Measurements from ENCODE around the gene TBC1D2. TPM values are rescaled to one million over a fixed set of nuclear protein-coding genes. Genes with fewer than 3 reads are reported as not detected.
A peak's percentile ranks its signal among the peaks of the same experiment; 100 is the strongest.

TBC1D2 gene
- total RNA-seq, 4 donors from 2014 or later, result 37.7 to 109 (median 55.8) TPM

DNA sequence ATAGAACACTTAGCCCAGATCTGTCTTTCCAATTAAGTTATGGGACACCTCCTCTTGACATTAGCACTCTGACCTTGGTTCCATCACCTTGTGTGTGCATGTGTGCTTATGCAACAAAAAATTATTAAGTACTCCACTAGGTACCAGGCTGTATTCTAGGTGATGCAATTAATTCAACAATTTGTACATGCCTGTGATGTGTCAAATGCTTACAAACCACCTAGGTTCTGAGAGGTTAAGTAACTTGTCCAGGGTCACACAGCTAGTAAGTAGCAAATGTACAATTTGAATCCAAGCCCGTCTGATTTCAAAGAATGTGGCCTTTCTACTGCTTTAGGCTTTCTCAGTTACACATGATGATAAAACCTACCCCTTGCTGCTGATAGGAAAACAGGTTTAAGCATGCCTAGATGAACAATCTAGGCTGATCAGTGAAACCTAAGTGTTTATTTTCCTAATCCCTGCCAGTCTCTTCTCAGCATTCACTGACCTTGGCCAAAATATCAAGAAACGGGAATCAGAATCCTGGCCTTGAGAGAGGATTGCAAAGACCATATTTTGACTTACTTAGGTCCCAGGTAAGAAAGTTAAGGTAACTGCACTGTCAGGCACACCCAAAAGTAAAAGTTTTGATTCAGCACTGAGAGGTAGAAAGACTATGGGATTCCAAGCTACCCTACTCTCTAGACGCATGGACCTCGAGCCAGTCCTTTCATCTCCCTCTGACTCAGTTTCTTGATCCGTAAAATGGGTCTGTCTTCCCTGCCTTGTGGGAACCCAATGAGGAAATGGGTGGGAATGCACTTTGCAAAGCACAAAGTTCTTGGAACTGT, 1.0 kb downstream of the TBC1D2 start:
- in situ Hi-C loops (cut with MboI; ENCODE audit: low pct_ligation_motif_present in 1 of 4, low pct_unique_long_range_greater_than_20kb in 1 of 4, low sequenced_read_pairs in 3 of 4) (loop anchor here in 3 of 4 donors (10.0 to 25.0 kb wide), 5 partner anchors 50 to 542 kb away; partner anchors contain the start of gene TRMO (in 2 of the 3)), intact Hi-C loops (cut with DNase I; ENCODE audit: low total_unique reads) (no loop called here)
- peaks cover 8 to 50% (median 20%) of the 10 kb centered on the region in 4 donors for H3K4me1 ChIP-seq

DNA sequence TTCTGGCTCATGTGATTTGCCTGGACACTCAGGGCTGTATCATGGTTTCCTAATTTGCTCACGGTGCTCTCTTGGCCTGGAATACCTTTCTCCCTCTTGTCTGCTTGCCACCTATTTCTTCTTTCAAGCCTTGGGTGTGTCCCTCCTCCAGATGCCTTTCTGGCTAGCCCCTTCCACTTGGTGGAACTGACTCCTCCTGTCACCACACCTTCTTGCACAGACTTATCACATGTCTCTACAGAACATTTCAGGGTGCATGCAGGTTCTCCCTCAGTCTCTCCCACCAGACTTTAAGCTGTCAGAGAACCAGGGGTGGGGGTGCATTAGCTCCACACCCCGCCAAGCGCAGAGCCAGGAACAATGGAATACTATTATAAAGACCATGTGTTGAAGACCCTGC, 1.9 kb downstream of the TBC1D2 start:
- no peak overlapping the region for H3K4me3 ChIP-seq

More for the DNA sequence above, 1.0 kb downstream of the TBC1D2 start:
- no peak for TF ChIP-seq POLR2A (IDR thresholded peaks at IDR 0.05)
- TF ChIP-seq, protein P1, sequence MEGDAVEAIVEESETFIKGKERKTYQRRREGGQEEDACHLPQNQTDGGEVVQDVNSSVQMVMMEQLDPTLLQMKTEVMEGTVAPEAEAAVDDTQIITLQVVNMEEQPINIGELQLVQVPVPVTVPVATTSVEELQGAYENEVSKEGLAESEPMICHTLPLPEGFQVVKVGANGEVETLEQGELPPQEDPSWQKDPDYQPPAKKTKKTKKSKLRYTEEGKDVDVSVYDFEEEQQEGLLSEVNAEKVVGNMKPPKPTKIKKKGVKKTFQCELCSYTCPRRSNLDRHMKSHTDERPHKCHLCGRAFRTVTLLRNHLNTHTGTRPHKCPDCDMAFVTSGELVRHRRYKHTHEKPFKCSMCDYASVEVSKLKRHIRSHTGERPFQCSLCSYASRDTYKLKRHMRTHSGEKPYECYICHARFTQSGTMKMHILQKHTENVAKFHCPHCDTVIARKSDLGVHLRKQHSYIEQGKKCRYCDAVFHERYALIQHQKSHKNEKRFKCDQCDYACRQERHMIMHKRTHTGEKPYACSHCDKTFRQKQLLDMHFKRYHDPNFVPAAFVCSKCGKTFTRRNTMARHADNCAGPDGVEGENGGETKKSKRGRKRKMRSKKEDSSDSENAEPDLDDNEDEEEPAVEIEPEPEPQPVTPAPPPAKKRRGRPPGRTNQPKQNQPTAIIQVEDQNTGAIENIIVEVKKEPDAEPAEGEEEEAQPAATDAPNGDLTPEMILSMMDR (IDR thresholded peaks at IDR 0.05), result no peak
- TF ChIP-seq EP300 (IDR thresholded peaks at IDR 0.05; ENCODE audit: low read depth), result no peak
- TF ChIP-seq POLR2AphosphoS5 (IDR thresholded peaks at IDR 0.05), result no peak
- DNase-seq, result no peak
- Histone ChIP-seq H3K36me3 (no peaks in the 10 kb centered on the region), H3K27ac (peak overlapping the region; percentile 97 to 99 (median 98)), H3K27me3 (no peaks in the 10 kb centered on the region), H3K9me3 (no peaks in the 10 kb centered on the region), H3K4me3 (peak overlapping the region; percentile 63 to 98 (median 78))
- WGBS, 2 donors (ENCODE audit: low coverage in 1 of 2), result 44 to 50% methylated on average over 1 to 5 of the region's 5 CpGs

DNA sequence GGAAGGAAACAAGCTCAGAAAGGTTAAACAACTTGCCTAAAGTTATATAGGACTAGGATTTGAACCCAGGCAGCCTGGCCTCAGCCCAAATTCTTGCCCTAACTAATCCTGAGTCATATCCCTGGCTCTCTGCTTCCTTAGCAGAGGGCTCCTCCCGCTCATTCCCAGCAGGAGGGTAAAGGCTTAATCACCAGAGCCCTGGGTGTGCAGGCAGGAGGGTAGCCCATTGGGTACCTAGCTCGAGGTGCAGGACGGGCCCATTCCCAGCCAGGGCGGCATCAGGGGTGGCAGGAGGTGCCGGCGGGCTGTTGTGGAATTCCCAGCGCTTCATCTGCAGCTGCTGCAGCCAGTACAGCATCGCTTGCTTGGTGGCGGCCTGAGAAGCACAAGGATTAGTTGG, 3.9 kb downstream of the TBC1D2 start:
- intact Hi-C loops (cut with DNase I; ENCODE audit: low total_unique reads), result no loop called here
- in situ Hi-C loops (cut with MboI; ENCODE audit: low pct_ligation_motif_present in 1 of 4, low pct_unique_long_range_greater_than_20kb in 1 of 4, low sequenced_read_pairs in 3 of 4), result loop anchor here in 3 of 4 donors (10.0 to 25.0 kb wide), 5 partner anchors 47 to 539 kb away; partner anchors contain the start of gene TRMO (in 2 of the 3)

More for the DNA sequence above, 1.9 kb downstream of the TBC1D2 start:
- H3K9me3 ChIP-seq, result no peaks in the 10 kb centered on the region
- intact Hi-C loops (cut with DNase I; ENCODE audit: low total_unique reads) (no loop called here), in situ Hi-C loops (cut with MboI; ENCODE audit: low pct_ligation_motif_present in 1 of 4, low pct_unique_long_range_greater_than_20kb in 1 of 4, low sequenced_read_pairs in 3 of 4) (loop anchor here in 3 of 4 donors (10.0 to 25.0 kb wide), 5 partner anchors 49 to 541 kb away; partner anchors contain the start of gene TRMO (in 2 of the 3))
- H3K4me1 ChIP-seq, result peaks cover 8 to 58% (median 29%) of the 10 kb centered on the region in 4 donors
- 86% methylated on average over 3 of the region's 3 CpGs; no CpG with 5 or more reads in 1 of the 2 donors for WGBS, 2 donors (ENCODE audit: low coverage in 1 of 2)
- DNase-seq, result no peak
- H3K27me3 ChIP-seq, result no peaks in the 10 kb centered on the region
- no peak overlapping the region for H3K27ac ChIP-seq
- TF ChIP-seq POLR2AphosphoS5 (IDR thresholded peaks at IDR 0.05), result no peak
- no peak for TF ChIP-seq POLR2A (IDR thresholded peaks at IDR 0.05)
- TF ChIP-seq EP300 (IDR thresholded peaks at IDR 0.05; ENCODE audit: low read depth), result no peak
- TF ChIP-seq, protein P1 (IDR thresholded peaks at IDR 0.05), result no peak
- no peaks in the 10 kb centered on the region for H3K36me3 ChIP-seq

More for the DNA sequence above, 3.9 kb downstream of the TBC1D2 start:
- no peaks in the 10 kb centered on the region for H3K27me3 ChIP-seq
- H3K9me3 ChIP-seq, result no peaks in the 10 kb centered on the region
- H3K4me1 ChIP-seq, result peaks cover 14 to 72% (median 41%) of the 10 kb centered on the region in 4 donors
- WGBS, 2 donors (ENCODE audit: low coverage in 1 of 2), result 96% methylated on average over 9 of the region's 9 CpGs; no CpG with 5 or more reads in 1 of the 2 donors
- H3K27ac ChIP-seq, result no peak overlapping the region
- H3K36me3 ChIP-seq, result no peaks in the 10 kb centered on the region
- no peak overlapping the region for H3K4me3 ChIP-seq
- TF ChIP-seq EP300 (IDR thresholded peaks at IDR 0.05; ENCODE audit: low read depth) (no peak), POLR2A (IDR thresholded peaks at IDR 0.05) (no peak), POLR2AphosphoS5 (IDR thresholded peaks at IDR 0.05) (no peak)
- TF ChIP-seq, protein P1 (IDR thresholded peaks at IDR 0.05), result no peak
- no peak for DNase-seq

All from transverse colon (tissue), 4 donors.